ENCODE results near the gene ZNF41.
"Not testable (repeated sequence)": the region's sequence is repeated elsewhere in the genome, so short reads cannot be mapped to it uniquely, and the experiment has no call there.

Gene ZNF41

GRCh38 chrX:47482512-47483305 lies at the start of gene ZNF41:
ZNF41 (minus strand) TSS chrX:47483222; CDS start chrX:47467481, 15,741 bp downstream.
- in situ Hi-C loops (cut with HindIII; ENCODE audit: low sequenced_read_pairs) = no loop called here

GRCh38 chrX:47530049-47530448 lies 47.0 kb upstream of the ZNF41 start:
- in situ Hi-C loops (cut with HindIII; ENCODE audit: low sequenced_read_pairs) = no loop called here

GRCh38 chrX:47529548-47529947 lies 46.5 kb upstream of the ZNF41 start:
- in situ Hi-C loops (cut with HindIII; ENCODE audit: low sequenced_read_pairs) = no loop called here

GRCh38 chrX:47523713-47524166 lies 40.7 kb upstream of the ZNF41 start:
- in situ Hi-C loops (cut with HindIII; ENCODE audit: low sequenced_read_pairs) = no loop called here

GRCh38 chrX:47523297-47523696 lies 40.3 kb upstream of the ZNF41 start:
- in situ Hi-C loops (cut with HindIII; ENCODE audit: low sequenced_read_pairs) = no loop called here

- in situ Hi-C loops (cut with HindIII; ENCODE audit: low sequenced_read_pairs) = no loop called here
Measured at GRCh38 chrX:47518144-47518543, 35.1 kb upstream of the ZNF41 start.

- in situ Hi-C loops (cut with HindIII; ENCODE audit: low sequenced_read_pairs) = no loop called here
Measured at GRCh38 chrX:47515941-47516665, 33.1 kb upstream of the ZNF41 start.

GRCh38 chrX:47514533-47515235 lies 31.7 kb upstream of the ZNF41 start:
- in situ Hi-C loops (cut with HindIII; ENCODE audit: low sequenced_read_pairs) = no loop called here

GRCh38 chrX:47513034-47513965 lies 30.3 kb upstream of the ZNF41 start:
- in situ Hi-C loops (cut with HindIII; ENCODE audit: low sequenced_read_pairs) = not testable (repeated sequence)

- in situ Hi-C loops (cut with HindIII; ENCODE audit: low sequenced_read_pairs) = not testable (repeated sequence)
Measured at GRCh38 chrX:47512383-47512782, 29.4 kb upstream of the ZNF41 start.

- in situ Hi-C loops (cut with HindIII; ENCODE audit: low sequenced_read_pairs) = no loop called here
Measured at GRCh38 chrX:47507153-47507867, 24.3 kb upstream of the ZNF41 start.

- in situ Hi-C loops (cut with HindIII; ENCODE audit: low sequenced_read_pairs) = no loop called here
Measured at GRCh38 chrX:47503151-47503550, 20.1 kb upstream of the ZNF41 start.

- in situ Hi-C loops (cut with HindIII; ENCODE audit: low sequenced_read_pairs) = no loop called here
Measured at GRCh38 chrX:47502316-47503125, 19.5 kb upstream of the ZNF41 start.

GRCh38 chrX:47501226-47502074 lies 18.4 kb upstream of the ZNF41 start:
- in situ Hi-C loops (cut with HindIII; ENCODE audit: low sequenced_read_pairs) = no loop called here

GRCh38 chrX:47500554-47500953 lies 17.5 kb upstream of the ZNF41 start:
- in situ Hi-C loops (cut with HindIII; ENCODE audit: low sequenced_read_pairs) = no loop called here

- in situ Hi-C loops (cut with HindIII; ENCODE audit: low sequenced_read_pairs) = no loop called here
Measured at GRCh38 chrX:47499293-47499692, 16.3 kb upstream of the ZNF41 start.

- in situ Hi-C loops (cut with HindIII; ENCODE audit: low sequenced_read_pairs) = no loop called here
Measured at GRCh38 chrX:47498411-47498810, 15.4 kb upstream of the ZNF41 start.

GRCh38 chrX:47497271-47497888 lies 14.4 kb upstream of the ZNF41 start:
- in situ Hi-C loops (cut with HindIII; ENCODE audit: low sequenced_read_pairs) = no loop called here

Data from endothelial cell of hepatic sinusoid (primary cell).